HG03175 (cell line): Measurements from ENCODE around the gene ASIC1.
"Not testable (repeated sequence)": the region's sequence is repeated elsewhere in the genome, so short reads cannot be mapped to it uniquely, and the experiment has no call there.

Experiments
- ATAC-seq: cut with Tn5 transposase; IDR thresholded peaks from one replicate; pipeline ENCODE4 v1.9.1; 2021; ENCODE audit warnings: mild to moderate bottlenecking, moderate library complexity; ENCODE audit not compliant: unreplicated experiment

The ASIC1 gene

GRCh38 chr12:50084409-50084774 is 27.0 kb downstream of the ASIC1 start:
- not testable (repeated sequence) for ATAC-seq

- peak; percentile 81 for ATAC-seq
These were observed 27.6 kb downstream of the ASIC1 start, which contains the start of gene SMARCD1 for GRCh38 chr12:50084775-50085614. SMARCD1 (plus strand) TSS chr12:50085342; CDS start chr12:50085370, 28 bp downstream.

DNA sequence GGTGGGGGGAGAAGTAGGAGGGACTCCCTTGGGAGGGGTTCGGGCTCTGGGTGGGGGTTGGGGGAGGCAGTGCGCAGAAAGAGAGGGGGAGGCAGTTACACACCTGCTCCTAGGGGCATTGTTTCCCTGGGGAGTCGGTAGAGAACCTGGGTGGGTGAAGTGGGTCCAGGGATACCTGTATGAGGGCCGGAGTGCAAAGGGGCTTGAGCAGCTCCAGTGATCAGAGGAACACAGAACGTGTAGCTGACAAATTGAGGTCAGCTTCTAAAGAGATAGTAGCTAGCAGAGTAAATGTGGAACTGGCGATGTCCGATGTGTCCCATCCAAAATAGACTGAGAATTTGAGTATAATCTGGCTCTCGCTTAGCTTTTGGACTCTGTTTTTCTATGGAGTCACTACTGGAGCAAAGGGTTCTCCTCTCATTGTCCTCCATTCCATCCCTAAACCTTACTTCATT is 28.2 kb downstream of the ASIC1 start:
- ATAC-seq = no peak

- ATAC-seq = no peak
These were observed 28.8 kb downstream of the ASIC1 start for GRCh38 chr12:50086148-50086547.

DNA sequence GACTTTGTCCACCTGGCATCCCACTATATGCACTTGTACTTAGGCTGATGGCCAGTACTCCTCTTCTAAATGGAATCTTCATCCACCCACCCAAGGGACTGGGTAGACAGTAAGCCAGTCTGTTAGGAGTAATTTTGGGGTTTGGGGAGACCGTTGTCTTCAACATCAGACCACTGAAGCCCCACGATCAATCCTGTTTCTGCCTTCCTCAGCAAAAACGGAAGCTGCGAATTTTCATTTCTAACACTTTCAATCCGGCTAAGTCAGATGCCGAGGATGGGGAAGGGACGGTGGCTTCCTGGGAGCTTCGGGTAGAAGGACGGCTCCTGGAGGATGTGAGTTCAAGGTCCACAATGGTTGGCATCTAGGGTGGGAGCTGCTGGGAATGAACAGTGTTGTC is 29.8 kb downstream of the ASIC1 start:
- no peak for ATAC-seq

DNA sequence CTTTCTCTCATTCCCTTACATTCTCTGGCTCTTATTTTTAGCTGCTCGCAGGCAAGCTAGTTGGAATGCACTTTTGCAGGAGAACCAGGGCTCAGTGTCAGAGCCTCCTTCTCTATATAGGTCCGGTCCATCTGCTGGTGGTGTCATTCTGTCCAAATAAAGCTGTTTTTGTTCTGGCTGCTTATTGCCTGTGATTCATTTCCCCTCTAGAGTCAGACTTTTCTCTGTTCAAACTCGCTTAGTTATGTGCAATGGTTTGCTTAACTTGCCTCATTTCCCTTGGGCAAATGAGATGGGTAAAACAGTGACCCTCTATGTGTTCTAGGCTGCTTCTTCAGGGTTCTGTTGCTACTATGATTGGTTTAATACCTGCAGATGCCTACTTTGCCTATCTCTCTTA is 30.6 kb downstream of the ASIC1 start:
- no peak for ATAC-seq

- ATAC-seq = peak; percentile 37
These were observed 31.4 kb downstream of the ASIC1 start for GRCh38 chr12:50088577-50089335.

- ATAC-seq = no peak
These were observed 32.3 kb downstream of the ASIC1 start for GRCh38 chr12:50089730-50090129.

DNA sequence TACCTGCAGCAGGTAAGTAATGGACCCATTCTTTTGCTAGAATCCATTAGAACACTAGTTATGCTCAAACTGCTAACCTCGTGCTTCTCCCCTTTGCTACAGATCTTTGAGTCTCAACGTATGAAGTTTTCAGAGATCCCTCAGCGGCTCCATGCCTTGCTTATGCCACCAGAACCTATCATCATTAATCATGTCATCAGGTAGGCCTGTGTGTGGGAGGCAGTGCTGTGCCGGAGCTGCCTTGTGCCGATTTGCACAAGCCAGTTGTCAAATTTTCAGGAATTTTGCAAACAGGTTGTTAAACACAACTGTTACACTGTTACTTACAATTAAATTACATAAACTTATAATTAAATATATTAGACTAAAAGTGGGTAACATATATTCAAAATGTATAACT is 33.0 kb downstream of the ASIC1 start:
- no peak for ATAC-seq

- ATAC-seq = no peak
These were observed 40.6 kb downstream of the ASIC1 start for GRCh38 chr12:50097952-50098351.

- no peak for ATAC-seq
These were observed 42.1 kb downstream of the ASIC1 start for GRCh38 chr12:50099302-50100008.

- ATAC-seq = no peak
These were observed 43.2 kb downstream of the ASIC1 start for GRCh38 chr12:50100561-50100960.

- no peak for ATAC-seq
These were observed 44.3 kb downstream of the ASIC1 start for GRCh38 chr12:50101663-50102062.

DNA sequence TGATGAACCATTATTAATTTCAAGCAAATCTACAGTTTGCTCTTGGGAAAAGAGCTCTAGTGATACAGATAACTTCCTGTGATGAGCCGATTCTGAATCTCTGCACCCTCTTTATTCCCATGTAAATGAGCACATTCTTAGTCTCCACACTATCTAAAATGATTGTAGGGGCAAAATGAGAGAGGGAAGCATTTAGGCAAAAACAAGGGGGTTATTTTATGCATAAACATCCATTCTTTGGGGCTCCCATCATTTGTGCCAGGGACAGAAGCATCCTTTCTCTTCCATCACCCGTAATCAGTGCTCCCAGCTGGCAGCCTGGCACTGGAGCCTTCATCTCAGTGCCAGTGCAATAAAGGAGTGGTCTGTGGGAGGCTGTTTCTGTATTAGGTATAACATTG is 44.7 kb downstream of the ASIC1 start:
- ATAC-seq = no peak

- ATAC-seq = no peak
These were observed 45.4 kb downstream of the ASIC1 start for GRCh38 chr12:50102646-50103309.

- no peak for ATAC-seq
These were observed 46.0 kb downstream of the ASIC1 start for GRCh38 chr12:50103351-50103750.

DNA sequence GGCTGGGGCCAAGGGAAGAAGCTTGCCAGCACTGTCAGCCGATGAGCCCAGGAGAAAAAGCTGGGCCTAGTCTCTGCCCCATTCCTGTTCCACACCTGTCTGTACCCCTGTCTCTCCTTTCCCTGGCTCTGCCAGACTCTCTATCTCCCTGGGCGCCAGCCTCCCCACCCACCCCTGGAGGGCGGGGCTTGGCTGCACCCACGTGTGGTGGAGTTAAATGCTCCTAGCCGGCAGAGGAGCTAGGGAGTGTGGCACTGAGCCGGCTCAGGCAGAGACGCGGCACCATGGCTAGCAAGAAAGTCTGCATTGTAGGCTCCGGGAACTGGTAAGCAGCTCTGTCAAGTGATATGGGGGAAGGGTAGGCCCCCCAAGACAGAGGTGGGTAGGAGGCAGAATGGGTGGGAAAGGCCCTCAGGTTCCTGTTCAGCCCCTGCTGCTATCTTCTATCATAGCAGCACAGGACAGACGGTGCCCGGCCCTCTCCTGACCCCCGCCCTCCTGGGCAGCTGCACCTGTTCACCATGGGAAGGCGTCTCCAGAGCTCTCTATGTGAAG is 46.4 kb downstream of the ASIC1 start, which contains the start of gene GPD1:
GPD1 (plus strand) TSS at position 242 of the 555 bp plus-strand sequence; CDS start at position 285, 43 bp downstream.
- ATAC-seq = no peak

- no peak for ATAC-seq
These were observed 47.3 kb downstream of the ASIC1 start for GRCh38 chr12:50104417-50105366.

DNA sequence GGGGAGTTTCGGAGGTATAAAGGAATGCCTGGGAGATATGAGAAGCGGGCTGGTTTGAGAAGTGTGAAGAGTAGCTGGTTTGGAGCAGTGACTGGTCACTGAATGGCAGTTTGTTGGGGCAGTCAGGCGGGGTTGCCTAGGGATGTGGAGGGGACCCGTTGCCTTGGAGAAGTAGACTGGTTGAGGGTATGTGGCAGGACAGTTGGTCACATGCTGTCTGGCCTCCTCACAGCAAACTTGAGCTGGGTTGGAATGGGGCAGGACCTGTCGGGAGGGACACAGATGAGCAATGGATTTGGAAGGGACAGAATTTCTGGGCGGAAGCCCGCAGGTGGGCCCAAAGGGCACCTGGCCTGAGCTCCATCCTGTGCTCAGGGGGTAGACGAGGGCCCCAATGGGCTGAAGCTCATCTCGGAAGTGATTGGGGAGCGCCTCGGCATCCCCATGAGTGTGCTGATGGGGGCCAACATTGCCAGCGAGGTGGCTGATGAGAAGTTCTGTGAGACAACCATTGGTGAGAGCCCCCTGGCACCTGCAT is 48.6 kb downstream of the ASIC1 start:
- ATAC-seq = no peak
